ENCODE results near the gene FAIM.
"Not testable (repeated sequence)": the region's sequence is repeated elsewhere in the genome, so short reads cannot be mapped to it uniquely, and the experiment has no call there.

FAIM gene

GRCh38 chr3:138600100-138600745 is 8.3 kb upstream of the FAIM start:
- Histone ChIP-seq H3K9me3 (ENCODE audit: control insufficient read depth, low read length) (no peaks in the 10 kb centered on the region), H3K4me3 (ENCODE audit: insufficient read depth, low read depth, low read length, poor library complexity, severe bottlenecking) (no peak overlapping the region)
- DNase-seq, result no peak

GRCh38 chr3:138601661-138602060 is 6.9 kb upstream of the FAIM start:
- DNase-seq; H3K4me1 ChIP-seq (ENCODE audit: control insufficient read depth, insufficient read depth, low read length, poor library complexity, severe bottlenecking); H3K4me3 ChIP-seq (ENCODE audit: insufficient read depth, low read depth, low read length, poor library complexity, severe bottlenecking); H3K27me3 ChIP-seq (replicated peaks; ENCODE audit: control insufficient read depth, insufficient read depth, low read length, poor library complexity, severe bottlenecking); H3K9me3 ChIP-seq (ENCODE audit: control insufficient read depth, low read length); H3K27ac ChIP-seq (ENCODE audit: insufficient read depth, low read length, poor library complexity, severe bottlenecking); H3K36me3 ChIP-seq (ENCODE audit: control insufficient read depth, insufficient read depth, low read length): not testable (repeated sequence)

More at GRCh38 chr3:138600100-138600745, 8.3 kb upstream of the FAIM start:
- Histone ChIP-seq H3K36me3 (ENCODE audit: control insufficient read depth, insufficient read depth, low read length) (no peaks in the 10 kb centered on the region), H3K27me3 (replicated peaks; ENCODE audit: control insufficient read depth, insufficient read depth, low read length, poor library complexity, severe bottlenecking) (no peaks in the 10 kb centered on the region), H3K27ac (ENCODE audit: insufficient read depth, low read length, poor library complexity, severe bottlenecking) (no peak overlapping the region), H3K4me1 (ENCODE audit: control insufficient read depth, insufficient read depth, low read length, poor library complexity, severe bottlenecking) (no peaks in the 10 kb centered on the region)

- H3K27ac ChIP-seq (ENCODE audit: insufficient read depth, low read length, poor library complexity, severe bottlenecking); H3K9me3 ChIP-seq (ENCODE audit: control insufficient read depth, low read length); DNase-seq; H3K27me3 ChIP-seq (replicated peaks; ENCODE audit: control insufficient read depth, insufficient read depth, low read length, poor library complexity, severe bottlenecking); H3K4me1 ChIP-seq (ENCODE audit: control insufficient read depth, insufficient read depth, low read length, poor library complexity, severe bottlenecking); H3K4me3 ChIP-seq (ENCODE audit: insufficient read depth, low read depth, low read length, poor library complexity, severe bottlenecking); H3K36me3 ChIP-seq (ENCODE audit: control insufficient read depth, insufficient read depth, low read length): not testable (repeated sequence)
These were observed 4.4 kb upstream of the FAIM start for GRCh38 chr3:138604106-138604595.

DNA sequence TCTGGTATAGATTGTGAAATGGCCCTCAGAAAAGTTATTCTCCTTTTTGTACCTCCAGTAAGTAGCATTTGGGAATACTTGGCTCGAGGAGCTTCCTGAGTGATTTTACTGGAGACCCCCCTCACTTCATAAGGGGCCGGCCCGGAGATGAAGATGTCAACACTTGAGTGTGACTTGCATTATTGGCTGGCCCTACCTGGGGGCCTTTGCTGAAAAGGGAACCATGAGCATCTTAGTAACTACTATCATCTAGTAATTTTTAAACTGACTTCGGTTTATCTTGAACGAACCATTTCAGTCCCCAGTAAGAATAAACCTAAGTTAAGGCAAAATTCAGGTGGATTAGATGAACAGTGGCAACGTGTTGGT is 1.3 kb downstream of the FAIM start:
- no peaks in the 10 kb centered on the region for H3K9me3 ChIP-seq (ENCODE audit: control insufficient read depth, low read length)
- H3K27me3 ChIP-seq (replicated peaks; ENCODE audit: control insufficient read depth, insufficient read depth, low read length, poor library complexity, severe bottlenecking), result no peaks in the 10 kb centered on the region
- no peak for DNase-seq
- no peak overlapping the region for H3K27ac ChIP-seq (ENCODE audit: insufficient read depth, low read length, poor library complexity, severe bottlenecking)
- peaks cover 6% of the 10 kb centered on the region for H3K4me1 ChIP-seq (ENCODE audit: control insufficient read depth, insufficient read depth, low read length, poor library complexity, severe bottlenecking)
- peak overlapping the region; percentile 50 for H3K4me3 ChIP-seq (ENCODE audit: insufficient read depth, low read depth, low read length, poor library complexity, severe bottlenecking)
- no peaks in the 10 kb centered on the region for H3K36me3 ChIP-seq (ENCODE audit: control insufficient read depth, insufficient read depth, low read length)

GRCh38 chr3:138615462-138615861 is 6.9 kb downstream of the FAIM start:
- Histone ChIP-seq H3K36me3 (ENCODE audit: control insufficient read depth, insufficient read depth, low read length) (no peaks in the 10 kb centered on the region), H3K4me3 (ENCODE audit: insufficient read depth, low read depth, low read length, poor library complexity, severe bottlenecking) (no peak overlapping the region), H3K4me1 (ENCODE audit: control insufficient read depth, insufficient read depth, low read length, poor library complexity, severe bottlenecking) (no peaks in the 10 kb centered on the region), H3K27ac (ENCODE audit: insufficient read depth, low read length, poor library complexity, severe bottlenecking) (no peak overlapping the region), H3K9me3 (ENCODE audit: control insufficient read depth, low read length) (no peaks in the 10 kb centered on the region), H3K27me3 (replicated peaks; ENCODE audit: control insufficient read depth, insufficient read depth, low read length, poor library complexity, severe bottlenecking) (no peaks in the 10 kb centered on the region)
- no peak for DNase-seq

GRCh38 chr3:138620431-138620830 is 11.9 kb downstream of the FAIM start:
- Histone ChIP-seq H3K36me3 (ENCODE audit: control insufficient read depth, insufficient read depth, low read length) (no peaks in the 10 kb centered on the region), H3K4me1 (ENCODE audit: control insufficient read depth, insufficient read depth, low read length, poor library complexity, severe bottlenecking) (no peaks in the 10 kb centered on the region), H3K27ac (ENCODE audit: insufficient read depth, low read length, poor library complexity, severe bottlenecking) (no peak overlapping the region)

GRCh38 chr3:138624518-138624917 is 15.9 kb downstream of the FAIM start:
- H3K4me1 ChIP-seq (ENCODE audit: control insufficient read depth, insufficient read depth, low read length, poor library complexity, severe bottlenecking), result no peaks in the 10 kb centered on the region
- no peaks in the 10 kb centered on the region for H3K9me3 ChIP-seq (ENCODE audit: control insufficient read depth, low read length)
- no peaks in the 10 kb centered on the region for H3K27me3 ChIP-seq (replicated peaks; ENCODE audit: control insufficient read depth, insufficient read depth, low read length, poor library complexity, severe bottlenecking)
- no peak for DNase-seq
- no peak overlapping the region for H3K4me3 ChIP-seq (ENCODE audit: insufficient read depth, low read depth, low read length, poor library complexity, severe bottlenecking)
- no peak overlapping the region for H3K27ac ChIP-seq (ENCODE audit: insufficient read depth, low read length, poor library complexity, severe bottlenecking)
- no peaks in the 10 kb centered on the region for H3K36me3 ChIP-seq (ENCODE audit: control insufficient read depth, insufficient read depth, low read length)

More at GRCh38 chr3:138620431-138620830, 11.9 kb downstream of the FAIM start:
- Histone ChIP-seq H3K27me3 (replicated peaks; ENCODE audit: control insufficient read depth, insufficient read depth, low read length, poor library complexity, severe bottlenecking) (no peaks in the 10 kb centered on the region), H3K4me3 (ENCODE audit: insufficient read depth, low read depth, low read length, poor library complexity, severe bottlenecking) (no peak overlapping the region), H3K9me3 (ENCODE audit: control insufficient read depth, low read length) (no peaks in the 10 kb centered on the region)
- no peak for DNase-seq

DNA sequence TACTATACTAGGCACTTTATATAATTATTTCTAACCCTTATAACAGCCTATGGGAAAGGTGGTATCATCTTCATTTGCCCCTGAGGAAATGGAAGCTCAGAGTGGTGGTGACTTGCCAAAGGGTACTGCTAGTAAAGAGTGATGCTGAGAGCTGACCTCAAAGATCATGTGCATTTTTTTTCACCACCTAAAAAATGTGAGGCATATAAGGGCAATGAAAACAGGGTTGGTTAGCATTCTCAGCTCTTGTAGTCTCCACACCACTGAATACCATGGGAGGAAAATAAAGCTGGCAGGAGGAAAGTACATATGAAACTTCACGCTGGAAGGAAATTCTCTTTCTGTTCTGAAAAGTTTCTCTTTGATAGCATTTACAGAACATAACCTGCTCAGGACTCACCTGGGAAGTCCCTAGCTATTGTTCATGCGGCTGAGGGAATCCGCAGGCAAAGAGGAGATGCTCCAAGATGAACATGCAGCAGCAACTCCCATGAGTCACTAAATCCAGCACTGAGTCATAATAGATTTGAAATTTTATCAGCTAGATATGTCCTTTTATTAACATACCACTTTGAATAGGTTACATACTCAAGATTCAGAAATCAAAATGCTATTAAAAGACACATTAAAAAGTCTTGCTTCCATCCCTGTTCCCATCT is 17.3 kb downstream of the FAIM start:
- H3K27me3 ChIP-seq (replicated peaks; ENCODE audit: control insufficient read depth, insufficient read depth, low read length, poor library complexity, severe bottlenecking), result no peaks in the 10 kb centered on the region
- H3K4me3 ChIP-seq (ENCODE audit: insufficient read depth, low read depth, low read length, poor library complexity, severe bottlenecking), result no peak overlapping the region
- no peak overlapping the region for H3K27ac ChIP-seq (ENCODE audit: insufficient read depth, low read length, poor library complexity, severe bottlenecking)
- no peak for DNase-seq
- no peaks in the 10 kb centered on the region for H3K4me1 ChIP-seq (ENCODE audit: control insufficient read depth, insufficient read depth, low read length, poor library complexity, severe bottlenecking)
- H3K36me3 ChIP-seq (ENCODE audit: control insufficient read depth, insufficient read depth, low read length), result no peaks in the 10 kb centered on the region
- H3K9me3 ChIP-seq (ENCODE audit: control insufficient read depth, low read length), result no peaks in the 10 kb centered on the region

DNA sequence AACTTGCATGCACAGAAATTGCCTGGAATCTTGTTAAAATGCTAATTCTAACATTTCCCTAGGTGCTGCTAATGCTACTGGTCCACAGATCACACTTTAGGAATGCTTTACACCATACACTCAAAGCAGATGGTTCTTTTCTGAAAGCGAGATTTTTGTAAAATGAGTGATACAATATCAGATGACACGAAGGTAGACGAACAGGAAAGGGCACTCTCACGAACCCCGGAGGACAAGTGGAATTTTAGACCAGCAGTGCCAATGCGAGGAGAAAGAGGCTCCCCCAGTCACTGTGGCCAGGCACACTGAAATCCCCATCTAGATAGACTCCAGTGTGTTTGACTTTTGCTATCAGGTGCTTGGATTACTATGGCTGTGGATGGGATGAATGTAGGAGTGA is 21.0 kb downstream of the FAIM start:
- no peaks in the 10 kb centered on the region for H3K27me3 ChIP-seq (replicated peaks; ENCODE audit: control insufficient read depth, insufficient read depth, low read length, poor library complexity, severe bottlenecking)
- H3K4me1 ChIP-seq (ENCODE audit: control insufficient read depth, insufficient read depth, low read length, poor library complexity, severe bottlenecking), result no peaks in the 10 kb centered on the region
- no peaks in the 10 kb centered on the region for H3K9me3 ChIP-seq (ENCODE audit: control insufficient read depth, low read length)
- H3K27ac ChIP-seq (ENCODE audit: insufficient read depth, low read length, poor library complexity, severe bottlenecking), result no peak overlapping the region
- DNase-seq, result no peak
- H3K36me3 ChIP-seq (ENCODE audit: control insufficient read depth, insufficient read depth, low read length), result no peaks in the 10 kb centered on the region
- no peak overlapping the region for H3K4me3 ChIP-seq (ENCODE audit: insufficient read depth, low read depth, low read length, poor library complexity, severe bottlenecking)

DNA sequence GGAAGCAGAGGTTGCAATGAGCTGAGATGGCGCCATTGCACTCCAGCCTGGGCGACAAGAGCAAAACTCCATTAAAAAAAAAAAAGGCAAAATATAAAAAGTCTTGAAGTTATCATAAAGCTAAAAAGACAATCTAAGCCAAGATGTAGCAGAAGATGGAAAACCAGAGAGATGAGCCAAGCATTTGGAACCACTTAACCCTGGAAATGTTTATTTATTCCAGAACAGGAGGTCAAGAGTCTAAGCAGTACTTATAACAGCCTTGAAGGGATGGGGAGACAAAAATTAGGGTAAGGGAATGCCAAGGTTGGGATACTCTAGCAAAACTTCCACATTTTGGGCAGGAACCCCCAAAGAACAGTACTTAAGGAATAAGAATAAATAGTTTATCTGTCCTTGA is 30.1 kb downstream of the FAIM start:
- Histone ChIP-seq H3K9me3 (ENCODE audit: control insufficient read depth, low read length) (no peaks in the 10 kb centered on the region), H3K27ac (ENCODE audit: insufficient read depth, low read length, poor library complexity, severe bottlenecking) (no peak overlapping the region)

More for the DNA sequence above, 30.1 kb downstream of the FAIM start:
- Histone ChIP-seq H3K27me3 (replicated peaks; ENCODE audit: control insufficient read depth, insufficient read depth, low read length, poor library complexity, severe bottlenecking) (no peaks in the 10 kb centered on the region), H3K36me3 (ENCODE audit: control insufficient read depth, insufficient read depth, low read length) (no peaks in the 10 kb centered on the region), H3K4me1 (ENCODE audit: control insufficient read depth, insufficient read depth, low read length, poor library complexity, severe bottlenecking) (no peaks in the 10 kb centered on the region), H3K4me3 (ENCODE audit: insufficient read depth, low read depth, low read length, poor library complexity, severe bottlenecking) (no peak overlapping the region)
- DNase-seq, result no peak
